Measurements from ENCODE around the gene DARS2.

GRCh38 chr1:173827611-173828010 lies 3.1 kb downstream of the DARS2 start:
- TF ChIP-seq, protein P1, sequence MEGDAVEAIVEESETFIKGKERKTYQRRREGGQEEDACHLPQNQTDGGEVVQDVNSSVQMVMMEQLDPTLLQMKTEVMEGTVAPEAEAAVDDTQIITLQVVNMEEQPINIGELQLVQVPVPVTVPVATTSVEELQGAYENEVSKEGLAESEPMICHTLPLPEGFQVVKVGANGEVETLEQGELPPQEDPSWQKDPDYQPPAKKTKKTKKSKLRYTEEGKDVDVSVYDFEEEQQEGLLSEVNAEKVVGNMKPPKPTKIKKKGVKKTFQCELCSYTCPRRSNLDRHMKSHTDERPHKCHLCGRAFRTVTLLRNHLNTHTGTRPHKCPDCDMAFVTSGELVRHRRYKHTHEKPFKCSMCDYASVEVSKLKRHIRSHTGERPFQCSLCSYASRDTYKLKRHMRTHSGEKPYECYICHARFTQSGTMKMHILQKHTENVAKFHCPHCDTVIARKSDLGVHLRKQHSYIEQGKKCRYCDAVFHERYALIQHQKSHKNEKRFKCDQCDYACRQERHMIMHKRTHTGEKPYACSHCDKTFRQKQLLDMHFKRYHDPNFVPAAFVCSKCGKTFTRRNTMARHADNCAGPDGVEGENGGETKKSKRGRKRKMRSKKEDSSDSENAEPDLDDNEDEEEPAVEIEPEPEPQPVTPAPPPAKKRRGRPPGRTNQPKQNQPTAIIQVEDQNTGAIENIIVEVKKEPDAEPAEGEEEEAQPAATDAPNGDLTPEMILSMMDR (IDR thresholded peaks at IDR 0.05), result no peak
- no peak for TF ChIP-seq POLR2A (IDR thresholded peaks at IDR 0.05)
